SH-SY5Y (cell line): ENCODE data around the gene INPP5A.

Experiments
- GATA2 ChIP-seq: IDR thresholded peaks from 2 replicates; pipeline ENCODE4 v1.6.1; 2011; ENCODE audit warnings: mild to moderate bottlenecking, low read depth, low read length
- GATA3 ChIP-seq: IDR thresholded peaks from 2 replicates; pipeline ENCODE4 v1.6.1; 2011; ENCODE audit warnings: low read depth, mild to moderate bottlenecking, low read length, moderate library complexity

INPP5A gene

DNA sequence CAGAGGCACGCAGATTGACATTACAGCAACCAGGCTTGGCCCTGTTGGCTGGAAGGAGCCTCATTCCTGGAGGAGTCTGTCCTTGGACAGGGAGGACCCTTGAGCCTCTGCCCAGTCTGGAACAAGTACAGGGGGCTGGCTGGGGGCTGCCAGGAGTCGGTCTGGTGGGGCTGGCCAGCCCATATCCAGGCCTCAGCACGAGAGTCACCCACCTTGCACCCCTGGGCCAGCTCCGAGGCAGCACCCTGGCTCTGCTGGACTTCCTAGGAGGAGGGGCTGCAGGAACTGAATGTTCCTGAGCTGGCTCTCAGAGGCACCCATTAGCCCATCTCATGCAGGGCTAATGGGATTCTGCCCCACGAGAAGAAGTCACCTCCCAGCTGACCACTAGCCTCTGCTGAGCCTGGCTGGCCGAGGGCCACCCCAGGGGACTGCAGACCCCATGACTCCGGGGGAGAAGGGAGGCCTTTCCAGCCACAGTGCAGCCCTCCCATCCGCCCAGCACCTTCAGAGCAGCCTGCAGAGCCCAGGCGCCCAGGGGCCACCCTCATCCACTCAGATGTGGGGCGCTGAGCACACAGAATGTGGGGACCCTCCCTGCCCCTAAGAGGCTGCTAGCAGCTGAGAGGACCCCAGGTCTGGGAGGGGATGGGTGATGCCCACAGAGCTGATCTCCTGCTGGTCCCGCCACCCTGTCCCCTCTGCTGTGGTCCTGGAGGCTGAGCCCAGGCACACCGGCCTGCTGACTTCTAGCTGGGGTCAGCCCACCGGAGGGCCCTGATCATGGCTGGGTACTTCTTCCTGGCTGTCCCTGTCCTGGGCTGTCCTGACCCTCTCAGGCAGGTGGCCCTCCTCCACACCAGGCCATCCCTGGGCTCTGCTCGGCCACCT lies 14.8 kb upstream of the INPP5A start:
- no peak for TF ChIP-seq GATA3
- TF ChIP-seq GATA2 = no peak

DNA sequence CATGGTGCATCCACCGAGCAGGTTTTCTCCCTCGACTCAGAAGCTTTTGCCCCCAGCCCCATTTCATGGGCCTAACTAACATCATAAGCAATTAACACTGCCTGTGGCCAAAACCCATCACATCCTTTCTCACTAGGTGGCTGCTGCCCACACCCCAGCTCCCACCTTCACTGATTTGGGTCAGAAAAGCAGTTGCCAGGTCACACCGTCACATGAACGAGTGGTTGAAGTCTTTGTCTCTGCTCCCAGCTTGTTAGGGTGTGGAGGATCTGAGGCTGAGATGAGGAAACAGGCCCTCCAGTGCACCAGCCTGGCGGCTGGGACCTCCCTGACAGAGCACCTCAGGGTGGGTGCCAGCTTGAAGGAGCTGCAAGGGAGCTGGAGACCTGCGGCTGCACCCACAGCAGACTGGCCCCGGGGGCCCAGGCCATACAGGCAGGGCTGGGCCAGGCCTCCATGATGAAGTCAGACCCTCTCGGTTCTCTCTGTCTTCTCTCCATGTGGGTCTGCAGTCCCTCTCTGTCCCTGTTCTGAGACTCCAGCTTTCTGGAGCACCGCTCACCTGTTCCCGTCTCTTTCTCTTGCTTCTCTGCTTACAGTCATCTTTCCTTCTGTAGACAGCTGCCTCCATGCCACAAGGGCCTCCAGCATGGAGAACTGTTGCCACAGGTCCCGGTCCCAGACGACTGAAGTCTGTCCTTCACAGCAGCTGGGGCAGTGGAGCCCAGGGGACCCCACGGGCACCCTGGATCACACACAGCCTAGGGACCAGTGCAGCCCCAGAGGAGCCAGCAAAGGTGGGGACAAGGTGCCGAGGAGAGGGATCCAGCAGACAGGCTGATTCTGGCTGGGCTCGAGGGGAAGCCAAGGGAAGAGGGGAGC lies 13.8 kb upstream of the INPP5A start:
- TF ChIP-seq GATA2 (no peak), GATA3 (no peak)

DNA sequence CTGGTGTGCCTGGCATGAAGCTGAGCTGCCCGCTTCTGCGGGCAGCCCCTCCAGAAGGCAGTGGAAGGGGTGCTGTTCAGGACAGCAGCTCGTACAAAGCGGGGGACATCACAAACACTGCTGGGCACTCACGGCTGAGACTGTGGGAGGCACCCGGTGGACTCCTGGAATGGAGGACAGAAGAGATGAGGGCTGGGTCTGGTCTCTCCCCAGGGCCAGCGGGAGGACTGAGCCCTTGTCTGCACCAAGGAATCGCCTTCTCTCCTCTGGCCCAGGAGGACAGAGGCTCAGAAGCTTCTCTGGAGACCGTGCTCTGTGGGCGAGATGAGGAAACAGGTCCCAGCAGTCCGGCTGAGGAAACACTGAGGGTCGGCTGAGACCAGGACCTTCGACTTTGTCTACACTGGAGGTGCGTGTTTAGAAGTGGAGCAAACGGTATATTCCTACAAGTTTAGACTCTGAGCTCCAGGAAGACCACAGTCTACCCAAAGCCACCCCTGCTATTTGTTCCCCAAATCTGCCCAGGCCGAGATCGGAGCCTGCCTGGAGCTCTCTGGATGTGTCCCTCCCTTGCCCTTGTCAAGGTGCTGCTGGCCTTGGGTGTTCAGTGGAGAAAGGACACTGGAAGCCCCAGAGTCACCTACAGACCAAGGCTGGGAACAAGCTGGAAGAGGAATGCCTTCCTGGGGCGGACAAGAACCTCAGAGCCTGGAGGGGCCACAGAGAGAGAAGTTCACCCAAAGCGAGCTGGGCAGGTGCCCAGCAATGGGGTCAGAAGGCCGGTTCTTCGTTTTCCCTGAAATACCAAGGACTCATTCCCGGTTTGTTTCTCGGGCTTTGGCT lies 12.9 kb upstream of the INPP5A start:
- no peak for TF ChIP-seq GATA2
- TF ChIP-seq GATA3 = no peak

DNA sequence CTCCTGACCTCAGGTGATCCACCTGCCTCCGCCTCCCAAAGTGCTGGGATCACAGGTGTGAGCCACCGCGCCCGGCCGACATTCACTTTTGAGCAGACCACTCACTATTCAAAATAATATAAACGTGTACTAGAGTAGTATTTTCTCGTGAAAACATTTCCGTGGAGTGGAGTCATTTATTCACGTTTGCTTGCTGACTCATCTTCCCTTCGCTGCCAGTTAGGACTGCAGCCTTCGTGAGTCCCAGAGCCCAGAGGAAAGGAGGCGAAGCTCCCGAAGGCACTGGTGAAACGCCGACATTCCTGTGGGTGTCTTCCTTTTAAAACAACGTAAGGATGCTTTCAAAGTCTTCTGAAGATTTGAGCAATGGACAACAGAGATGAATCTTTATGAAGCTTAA lies 10.9 kb upstream of the INPP5A start:
- TF ChIP-seq GATA2 (no peak), GATA3 (no peak)

DNA sequence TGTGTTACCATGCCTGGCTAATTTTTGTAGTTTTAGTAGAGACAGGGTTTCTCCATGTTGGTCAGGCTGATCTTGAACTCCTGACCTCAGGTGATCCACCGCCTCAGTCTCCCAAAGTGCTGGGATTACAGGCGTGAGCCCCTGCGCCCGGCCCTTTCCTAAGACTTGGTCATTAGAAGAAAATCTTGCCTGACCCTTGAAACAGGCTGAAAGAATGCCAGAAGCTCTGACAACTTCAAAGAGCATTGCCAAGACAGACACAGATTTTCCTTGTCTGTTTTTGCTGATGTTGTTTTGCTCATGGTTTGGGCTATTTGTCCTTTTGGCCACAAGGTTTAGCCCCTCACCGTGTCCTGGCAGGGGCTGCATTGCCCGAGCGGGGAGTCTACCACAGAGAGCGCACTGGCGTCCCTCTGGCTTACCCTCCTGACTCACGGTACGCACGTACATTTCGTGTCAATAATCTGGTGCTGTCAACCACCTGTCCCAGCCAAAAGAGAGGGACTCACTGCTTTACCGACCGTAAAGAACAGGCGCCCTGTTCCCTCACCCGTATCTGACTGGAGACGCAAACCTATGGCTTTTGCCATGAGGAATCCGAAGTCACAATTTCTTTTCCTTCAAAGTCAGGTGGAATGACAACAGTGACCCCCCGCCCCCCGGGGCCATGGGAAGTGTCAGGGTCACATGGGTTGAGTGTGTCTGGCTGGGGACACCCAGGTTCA lies 10.1 kb upstream of the INPP5A start:
- TF ChIP-seq GATA2 = no peak
- TF ChIP-seq GATA3 = no peak

DNA sequence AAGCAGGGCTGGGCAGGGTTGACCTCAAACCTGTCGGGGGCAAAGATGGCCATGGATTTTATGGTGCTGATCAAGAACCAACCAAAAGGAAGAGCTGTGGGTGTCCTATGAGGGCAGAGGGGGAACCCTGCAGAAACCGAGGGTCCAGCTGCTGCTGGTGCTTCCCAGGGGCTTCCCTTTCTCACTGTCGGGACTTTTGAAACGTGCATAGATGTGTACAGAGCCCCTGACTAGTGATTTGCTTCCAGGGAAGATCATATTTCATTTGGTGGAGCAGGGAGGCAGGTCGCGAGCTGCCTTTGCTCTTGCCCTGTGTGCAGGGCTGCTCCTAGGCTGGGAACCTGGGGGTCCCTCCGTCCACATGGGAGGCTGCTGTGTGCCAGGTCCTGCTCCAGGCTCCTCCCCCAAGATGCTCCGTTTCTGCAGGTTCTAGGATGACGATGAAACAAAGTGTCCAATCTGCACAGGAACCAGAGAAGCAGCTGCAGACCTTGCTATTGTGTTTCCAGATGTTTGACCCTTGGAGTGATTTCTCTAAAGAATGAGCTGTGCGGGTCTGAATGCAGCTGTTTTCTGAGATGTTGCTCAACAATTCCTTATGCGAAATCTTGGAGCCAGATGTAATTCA lies 9.4 kb upstream of the INPP5A start:
- no peak for TF ChIP-seq GATA2
- TF ChIP-seq GATA3 = no peak

DNA sequence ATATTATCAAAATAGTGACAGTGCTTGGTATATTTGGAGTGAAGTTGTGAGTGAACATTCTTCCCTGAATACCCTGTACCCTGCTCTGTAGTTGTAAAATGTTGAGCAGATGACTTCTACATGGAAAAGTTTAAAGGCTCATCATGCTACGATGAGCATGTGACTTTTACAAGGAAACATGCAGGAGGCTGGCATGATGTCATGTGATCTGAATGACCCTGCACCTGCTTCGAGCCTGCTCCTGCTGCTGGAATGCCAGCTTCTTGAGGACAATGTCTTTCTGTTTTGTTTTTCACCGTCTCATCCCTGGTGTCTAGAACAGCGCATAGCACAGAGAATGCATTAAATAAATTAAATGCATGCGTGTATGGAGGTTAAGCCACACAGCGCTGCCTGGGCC lies 5.4 kb upstream of the INPP5A start:
- TF ChIP-seq GATA3 (no peak), GATA2 (no peak)

DNA sequence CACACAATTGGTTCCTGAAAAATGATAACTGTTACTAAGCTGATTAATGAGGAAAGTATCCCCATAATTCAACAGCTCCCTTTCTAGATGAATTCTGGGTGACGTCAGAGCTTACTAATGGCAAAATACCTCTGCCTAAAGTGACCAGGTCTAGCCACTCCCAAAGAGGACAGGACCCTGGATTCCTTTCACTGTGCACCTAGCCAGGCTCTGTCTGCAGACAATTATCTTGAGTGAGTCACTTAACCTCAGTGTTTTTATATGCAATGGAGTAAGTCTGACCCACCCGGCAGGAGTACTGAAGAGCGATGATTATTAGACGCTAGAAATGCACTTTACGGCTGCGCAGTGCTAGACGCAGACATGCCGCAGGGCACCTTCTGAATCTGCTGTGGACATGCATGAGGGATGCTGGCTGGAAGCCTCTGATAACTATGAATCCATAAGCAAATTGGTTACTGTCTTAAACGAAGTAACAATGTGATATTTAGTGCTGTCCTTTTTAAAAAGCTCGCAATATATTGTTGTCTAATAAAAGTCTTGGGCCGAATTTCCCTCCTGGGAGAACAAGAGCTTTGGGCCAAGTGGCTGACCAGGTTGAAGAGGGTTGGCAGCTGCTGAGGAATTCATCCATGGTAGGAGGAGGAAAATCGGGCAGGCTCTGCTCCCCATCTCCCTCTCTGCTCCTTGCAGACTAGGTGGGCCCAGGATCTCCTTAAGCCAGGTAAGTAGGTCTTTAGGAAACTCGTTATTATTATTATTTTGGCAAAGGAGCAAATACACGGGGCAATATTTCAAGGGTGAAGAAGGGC lies 4.6 kb upstream of the INPP5A start:
- TF ChIP-seq GATA3 (no peak), GATA2 (no peak)

DNA sequence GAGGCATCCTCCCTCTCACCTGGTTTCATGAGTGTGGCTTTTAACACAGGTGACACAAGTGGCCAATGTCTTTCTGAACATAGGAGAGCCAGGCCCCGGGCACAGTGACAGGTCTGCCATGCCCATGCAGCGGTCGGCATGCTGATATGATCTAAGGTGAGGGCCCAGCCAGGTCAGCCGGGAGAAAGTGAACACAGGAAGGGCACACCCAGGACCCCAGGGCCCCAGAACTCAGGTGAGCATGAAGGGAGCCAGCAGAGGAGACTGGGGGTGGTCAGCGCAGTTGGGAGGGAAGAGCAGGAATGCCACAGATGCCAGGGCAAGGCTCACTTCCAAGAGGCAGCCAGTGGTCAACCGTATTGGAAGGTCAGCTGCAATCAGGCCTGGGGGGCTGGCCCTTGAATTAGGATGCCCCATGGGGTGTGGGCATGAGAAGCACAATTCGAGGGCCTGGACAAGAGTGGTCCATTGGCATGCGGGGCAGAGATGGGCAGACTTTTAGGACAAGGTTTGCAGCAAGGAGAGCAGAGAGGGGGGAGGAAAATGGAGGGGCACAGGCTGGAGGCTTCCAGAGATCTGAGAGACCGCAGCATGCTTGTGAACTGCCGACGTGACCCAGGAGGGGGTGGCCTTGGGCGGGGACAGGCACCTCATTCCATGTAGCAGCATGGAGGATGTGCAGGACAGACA lies 3.9 kb upstream of the INPP5A start:
- no peak for TF ChIP-seq GATA3
- no peak for TF ChIP-seq GATA2

DNA sequence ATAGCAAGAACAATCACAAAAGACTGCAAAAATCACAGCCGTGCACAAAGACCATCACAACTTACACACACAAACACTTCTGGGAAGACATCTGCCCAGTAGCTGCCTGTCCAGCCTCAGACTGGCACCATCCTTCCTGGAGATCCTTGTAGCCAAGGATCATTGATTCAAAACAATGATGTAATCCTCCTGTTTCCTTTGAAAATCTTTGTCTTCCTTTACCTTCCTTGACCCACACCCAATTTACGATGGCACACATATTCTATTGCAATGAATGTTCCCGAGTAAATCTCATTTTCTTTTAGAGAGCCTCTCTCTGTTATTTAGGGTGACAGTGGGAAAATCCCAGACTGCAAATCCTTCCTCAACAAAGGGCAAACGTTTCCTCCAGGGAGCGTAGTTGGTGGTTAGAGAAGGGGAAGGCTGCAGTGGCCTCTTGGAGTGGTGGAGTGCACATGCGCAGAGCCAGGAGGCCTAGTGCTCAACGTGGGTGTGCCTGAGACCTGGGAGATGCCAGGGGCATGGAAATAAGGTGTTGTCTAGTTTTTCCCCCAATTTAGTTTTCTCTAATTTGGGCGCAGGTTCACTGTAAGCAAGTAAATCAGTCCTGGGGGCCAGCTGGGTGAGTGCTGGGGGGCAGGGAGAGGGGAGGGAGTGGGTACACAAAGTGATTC lies 3.1 kb upstream of the INPP5A start:
- TF ChIP-seq GATA2 (no peak), GATA3 (no peak)

DNA sequence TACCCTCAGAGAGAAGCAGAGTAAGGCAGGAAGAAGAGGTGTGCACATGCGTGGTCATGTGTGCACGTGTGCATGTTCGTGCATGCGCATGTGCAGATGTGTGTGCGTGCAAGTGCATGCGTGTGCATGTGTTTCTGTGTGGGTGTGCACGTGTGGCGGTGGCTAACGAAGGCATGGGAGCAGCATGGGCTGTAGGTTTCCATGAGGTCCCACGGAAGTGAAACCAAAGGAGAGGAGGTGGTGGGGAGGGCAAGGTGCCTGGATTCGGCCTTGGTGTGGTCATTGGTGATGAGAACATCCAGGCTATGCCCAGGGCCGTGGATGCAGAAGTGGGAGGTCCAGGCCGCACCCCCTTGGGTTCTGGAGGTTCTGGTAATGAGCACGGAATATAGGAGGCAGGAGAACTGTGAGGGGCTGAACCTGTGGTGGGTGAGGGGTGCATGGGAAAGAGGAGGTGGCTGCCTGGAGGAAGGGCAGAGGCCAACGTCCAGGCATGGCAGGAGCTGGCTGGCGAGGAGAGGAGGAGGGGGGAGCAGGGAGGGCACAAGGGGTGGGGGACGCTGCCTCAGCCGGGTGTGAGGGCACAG lies 2.4 kb upstream of the INPP5A start:
- TF ChIP-seq GATA2 = no peak
- no peak for TF ChIP-seq GATA3
